Natural killer cell (primary cell): ENCODE results near the gene SMCHD1. TPM values are rescaled to one million over a fixed set of nuclear protein-coding genes. Genes with fewer than 3 reads are reported as not detected.

Experiments
- ATAC-seq, 3 donors: fragments of 150-1000 bp in 2 of 3; fragments of 200-7000 bp in 1 of 3; cut with Tn5 transposase; 1 replicate in 1 of 3; 2 replicates in 2 of 3; pipeline ENCODE4 v1.10.0; 2021; ENCODE audit warnings: mild to moderate bottlenecking in 2 of 3, moderate library complexity in 2 of 3
- DNase-seq, 2 donors: peaks; one replicate each; pipeline versions ENCODE4 v3.0.0 to v3.0.0-alpha.2; 2013 to 2021; ENCODE audit warnings: mixed read lengths in 1 of 2
- H3K27ac ChIP-seq: one replicate; pipeline ENCODE4 v1.5.1; 2013; ENCODE audit warnings: mild to moderate bottlenecking, low read length
- H3K27me3 ChIP-seq: one replicate; pipeline ENCODE4 v1.6.1; 2013; ENCODE audit warnings: low read length; ENCODE audit not compliant: control insufficient read depth, insufficient read depth
- H3K36me3 ChIP-seq: one replicate; pipeline ENCODE4 v1.6.1; 2013; ENCODE audit warnings: low read length; ENCODE audit not compliant: control insufficient read depth, insufficient read depth
- H3K4me1 ChIP-seq: one replicate; pipeline ENCODE4 v1.6.1; 2013; ENCODE audit warnings: low read length; ENCODE audit not compliant: control insufficient read depth, insufficient read depth
- H3K4me3 ChIP-seq: one replicate; pipeline ENCODE4 v1.5.1; 2013; ENCODE audit warnings: low read length
- H3K9me3 ChIP-seq: one replicate; pipeline ENCODE4 v1.6.1; 2013; ENCODE audit warnings: low read length; ENCODE audit not compliant: control insufficient read depth, insufficient read depth
- H3K27ac Mint-ChIP-seq, 2 donors: one replicate each; pipeline ENCODE4 v1.8.0; 2022; ENCODE audit warnings: mild to moderate bottlenecking in 2 of 2, mixed read lengths in 2 of 2, moderate library complexity in 1 of 2
- H3K27me3 Mint-ChIP-seq, 2 donors: one replicate each; pipeline ENCODE4 v1.8.0; 2022; ENCODE audit warnings: low read depth in 2 of 2, mixed read lengths in 2 of 2
- H3K36me3 Mint-ChIP-seq: one replicate; pipeline ENCODE4 v1.8.0; 2022; ENCODE audit warnings: mixed read lengths
- H3K4me1 Mint-ChIP-seq, 2 donors: one replicate each; pipeline ENCODE4 v1.8.0; 2022; ENCODE audit warnings: mixed read lengths in 2 of 2
- H3K4me3 Mint-ChIP-seq: one replicate; pipeline ENCODE4 v1.8.0; 2022; ENCODE audit warnings: mild to moderate bottlenecking, moderate library complexity, mixed read lengths
- H3K9me3 Mint-ChIP-seq, 2 donors: one replicate each; pipeline ENCODE4 v1.8.0; 2022; ENCODE audit warnings: mixed read lengths in 2 of 2
- CTCF ChIP-seq: fragments of 200-600 bp; IDR thresholded peaks from one replicate; pipeline ENCODE4 v1.8.0; 2022; ENCODE audit warnings: antibody characterized with exemption
- WGBS: methylation state at CpG from one replicate; pipeline ENCODE4 v1.1.7; 2013; ENCODE audit warnings: missing lambda C conversion rate; ENCODE audit not compliant: insufficient coverage; 5-methylcytosine and 5-hydroxymethylcytosine counted together
- intact Hi-C: fragments of 100-400 bp; cut with micrococcal nuclease; formaldehyde crosslinking; loops from one replicate; pipeline ENCODE4 v1.14.2; 2022
- total RNA-seq, 4 donors: library from RNA; stranded (reverse); fragments of 120-200 nt in 1 of 4; gene quantifications; one replicate each; pipeline versions ENCODE4 v1.2.3 to v1.2.4, GENCODE V29; 2013 to 2022

SMCHD1 gene
- total RNA-seq, 3 donors from 2014 or later (not counting 1 experiment from before 2014, with no cell fraction given), result 200 to 240 (median 203) TPM

DNA sequence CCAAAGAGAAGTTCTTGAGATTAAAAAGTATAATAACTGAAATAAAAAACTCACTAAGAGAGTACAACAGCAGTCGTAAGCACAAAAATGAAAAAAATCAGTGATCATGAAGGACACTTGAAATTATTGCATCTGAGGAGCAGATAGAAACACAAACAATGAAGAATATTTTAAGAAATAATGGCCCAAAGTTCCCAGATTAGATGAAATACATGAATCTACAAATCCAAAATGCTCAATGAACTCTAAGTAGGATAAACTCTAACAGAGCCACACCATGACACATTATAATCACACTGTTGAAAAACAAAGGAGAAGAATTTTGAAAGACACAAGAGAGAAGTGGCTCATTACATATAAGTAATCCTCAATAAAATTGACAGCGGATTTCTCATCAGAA lies 159.4 kb downstream of the SMCHD1 start:
- no peaks in the 10 kb centered on the region for H3K36me3 ChIP-seq
- peaks cover 2% of the 10 kb centered on the region for H3K9me3 ChIP-seq
- Mint-ChIP-seq H3K36me3 (peaks cover 20% of the 10 kb centered on the region), H3K4me3 (no peak overlapping the region), H3K27ac (no peak overlapping the region), H3K9me3 (peaks cover 9 to 16% of the 10 kb centered on the region in 2 donors), H3K4me1 (no peaks in the 10 kb centered on the region), H3K27me3 (peaks cover 0 to 3% of the 10 kb centered on the region in 2 donors)
- no peak overlapping the region for H3K27ac ChIP-seq
- H3K27me3 ChIP-seq, result no peaks in the 10 kb centered on the region
- TF ChIP-seq CTCF, result no peak
- H3K4me3 ChIP-seq, result no peak overlapping the region
- WGBS, result no CpG with 5 or more reads among the region's 2 CpGs
- ATAC-seq (no peak), DNase-seq (no peak)
- intact Hi-C loops, result no loop called here
- H3K4me1 ChIP-seq, result no peaks in the 10 kb centered on the region

DNA sequence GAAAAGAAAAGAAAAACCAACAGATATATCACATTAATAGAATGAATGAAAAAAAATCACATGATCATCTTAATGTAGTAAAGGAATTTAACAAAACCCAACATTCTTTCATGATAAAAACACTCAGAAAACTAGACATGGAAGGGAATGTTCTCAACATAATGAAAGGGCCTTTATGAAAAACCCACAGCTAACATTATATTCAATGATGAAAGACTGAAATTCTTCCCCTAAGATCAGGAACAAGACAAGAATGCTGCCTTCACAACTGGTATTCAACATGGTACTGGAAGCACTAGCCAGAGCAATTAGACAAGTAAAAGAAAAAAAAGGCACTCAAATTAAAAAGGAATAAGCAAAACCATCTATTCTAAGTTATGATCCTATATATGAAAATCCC lies 162.8 kb downstream of the SMCHD1 start:
- no peaks in the 10 kb centered on the region for H3K4me1 Mint-ChIP-seq
- peaks cover 5% of the 10 kb centered on the region for H3K36me3 Mint-ChIP-seq
- H3K4me3 Mint-ChIP-seq, result no peak overlapping the region
- H3K27ac Mint-ChIP-seq, result no peak overlapping the region
- no peak overlapping the region for H3K27ac ChIP-seq
- H3K4me1 ChIP-seq, result no peaks in the 10 kb centered on the region
- H3K27me3 Mint-ChIP-seq, result peaks cover 0 to 8% of the 10 kb centered on the region in 2 donors
- ATAC-seq, result no peak
- H3K4me3 ChIP-seq, result no peak overlapping the region
- H3K27me3 ChIP-seq, result no peaks in the 10 kb centered on the region
- no peaks in the 10 kb centered on the region for H3K9me3 ChIP-seq
- H3K9me3 Mint-ChIP-seq, result peaks cover 4 to 10% of the 10 kb centered on the region in 2 donors
- no peak for DNase-seq
- no peaks in the 10 kb centered on the region for H3K36me3 ChIP-seq
- no peak for TF ChIP-seq CTCF
- intact Hi-C loops, result no loop called here

- no peaks in the 10 kb centered on the region for H3K36me3 ChIP-seq
- ATAC-seq (no peak), DNase-seq (no peak)
- no peak overlapping the region for H3K27ac ChIP-seq
- no peak overlapping the region for H3K4me3 Mint-ChIP-seq
- H3K4me1 Mint-ChIP-seq, result no peaks in the 10 kb centered on the region
- H3K27me3 Mint-ChIP-seq, result peaks cover 0 to 5% of the 10 kb centered on the region in 2 donors
- no peaks in the 10 kb centered on the region for H3K36me3 Mint-ChIP-seq
- H3K9me3 Mint-ChIP-seq, result peaks cover 0 to 2% of the 10 kb centered on the region in 2 donors
- intact Hi-C loops, result no loop called here
- no peak for TF ChIP-seq CTCF
- no peak overlapping the region for H3K4me3 ChIP-seq
- 100% methylated on average over 2 of the region's 2 CpGs for WGBS
- no peaks in the 10 kb centered on the region for H3K4me1 ChIP-seq
- H3K27ac Mint-ChIP-seq, result no peak overlapping the region
- H3K27me3 ChIP-seq, result no peaks in the 10 kb centered on the region
- no peaks in the 10 kb centered on the region for H3K9me3 ChIP-seq
Measured at GRCh38 chr18:2821695-2822094, 166.2 kb downstream of the SMCHD1 start.

DNA sequence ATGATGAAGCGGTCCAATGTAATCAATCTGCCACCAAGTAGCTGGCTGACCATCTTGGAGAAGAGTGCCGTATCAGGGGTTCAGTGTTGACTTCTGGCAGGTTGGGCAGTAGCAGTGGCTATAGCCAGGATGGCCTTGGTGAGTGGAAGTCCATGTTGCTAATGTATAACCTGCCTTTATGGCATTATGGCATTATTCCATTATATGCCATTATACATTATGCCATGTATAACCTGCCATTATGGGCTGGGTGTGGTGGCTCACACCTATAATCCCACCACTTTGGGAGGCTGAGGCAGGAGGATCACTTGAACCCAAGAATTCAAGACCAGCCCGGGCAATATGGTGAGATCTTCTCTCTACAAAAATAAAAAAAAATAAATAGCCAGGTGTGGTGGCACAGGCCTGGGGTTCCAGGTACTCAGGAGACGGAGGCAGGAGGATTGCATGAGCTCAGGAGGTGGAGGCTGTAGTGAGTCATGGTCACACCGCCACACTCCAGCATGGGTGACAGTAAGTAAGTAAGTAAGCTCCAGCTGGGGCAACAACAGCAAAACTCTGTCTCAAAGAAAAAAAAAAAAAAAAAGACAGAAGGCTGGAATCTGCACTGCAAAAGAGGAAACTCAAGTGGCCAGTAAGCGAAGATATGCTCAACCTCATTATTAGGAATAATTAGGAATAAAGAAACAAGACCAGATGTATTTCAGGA lies 166.8 kb downstream of the SMCHD1 start:
- TF ChIP-seq CTCF, result no peak
- no peaks in the 10 kb centered on the region for H3K9me3 ChIP-seq
- H3K27ac ChIP-seq, result no peak overlapping the region
- no peaks in the 10 kb centered on the region for H3K36me3 ChIP-seq
- H3K27me3 Mint-ChIP-seq, result peaks cover 0 to 5% of the 10 kb centered on the region in 2 donors
- DNase-seq (no peak), ATAC-seq (no peak)
- H3K36me3 Mint-ChIP-seq, result no peaks in the 10 kb centered on the region
- no peaks in the 10 kb centered on the region for H3K4me1 Mint-ChIP-seq
- intact Hi-C loops, result no loop called here
- H3K4me1 ChIP-seq, result no peaks in the 10 kb centered on the region
- 96% methylated on average over 4 of the region's 6 CpGs for WGBS
- H3K4me3 Mint-ChIP-seq, result no peak overlapping the region
- no peak overlapping the region for H3K27ac Mint-ChIP-seq
- H3K27me3 ChIP-seq, result no peaks in the 10 kb centered on the region
- H3K9me3 Mint-ChIP-seq, result peaks cover 0 to 2% of the 10 kb centered on the region in 2 donors
- no peak overlapping the region for H3K4me3 ChIP-seq
